Mucosa of descending colon (tissue), 3 donors: ENCODE measurements around the gene IL4R. TPM values are rescaled to one million over a fixed set of nuclear protein-coding genes. Genes with fewer than 3 reads are reported as not detected.

Source experiments
- ATAC-seq: fragments of 200-7000 bp; cut with Tn5 transposase; one replicate; pipeline ENCODE4 v1.9.1; 2020; ENCODE audit warnings: mild to moderate bottlenecking, moderate library complexity
- DNase-seq, 3 donors: peaks; one replicate each; pipeline ENCODE4 v3.0.0-alpha.2; 2020
- H3K36me3 ChIP-seq: fragments of 200-600 bp; one replicate; pipeline ENCODE4 v1.8.0; 2021; ENCODE audit warnings: low read depth, mild to moderate bottlenecking
- H3K4me1 ChIP-seq: fragments of 200-600 bp; one replicate; pipeline ENCODE4 v1.8.0; 2021; ENCODE audit warnings: low read depth, mild to moderate bottlenecking
- H3K4me3 ChIP-seq: fragments of 200-600 bp; one replicate; pipeline ENCODE4 v1.8.0; 2021; ENCODE audit warnings: mild to moderate bottlenecking
- H3K9me3 ChIP-seq: fragments of 200-600 bp; one replicate; pipeline ENCODE4 v1.8.0; 2021; ENCODE audit warnings: mild to moderate bottlenecking
- intact Hi-C, 2 donors: fragments of 100-400 bp; cut with DNase I in 1 of 2; cut with micrococcal nuclease in 1 of 2; formaldehyde crosslinking; loops; one replicate each; pipeline versions ENCODE4 v1.11.0 to v1.11.1; 2022; cut with DNase I, micrococcal nuclease
- total RNA-seq, 3 donors: library from RNA; stranded (reverse); fragmentation: NEBNext Ultra II Directional in 2 of 3; extraction: Animal tissue kit (Norgen Biotek cat#: 25700) in 2 of 3; gene quantifications; one replicate each; pipeline versions ENCODE4 v1.2.1 to v1.2.4, GENCODE V29; 2021 to 2023
- TF ChIP-seq, protein P1 (sequence below): fragments of 200-600 bp; IDR thresholded peaks from one replicate; pipeline ENCODE4 v1.8.0; 2022; ENCODE audit warnings: antibody characterized with exemption, mild to moderate bottlenecking
- donor health status: DM: no; HTN: no; CAD: no; lungs with moderate emphysema.
- donor health status: DM: no; HTN: no; CAD: no.
- donor health status: DM: no; HTN: yes; CAD: no.

IL4R gene
- total RNA-seq, 3 donors from 2014 or later: 131 to 207 (median 164) TPM

GRCh38 chr16:27366687-27367460 is 53.1 kb downstream of the IL4R start:
- Histone ChIP-seq H3K4me1 (peaks cover 29% of the 10 kb centered on the region), H3K9me3 (no peaks in the 10 kb centered on the region), H3K36me3 (no peaks in the 10 kb centered on the region), H3K4me3 (no peak overlapping the region)
- no peak for ATAC-seq
- TF ChIP-seq, protein P1, sequence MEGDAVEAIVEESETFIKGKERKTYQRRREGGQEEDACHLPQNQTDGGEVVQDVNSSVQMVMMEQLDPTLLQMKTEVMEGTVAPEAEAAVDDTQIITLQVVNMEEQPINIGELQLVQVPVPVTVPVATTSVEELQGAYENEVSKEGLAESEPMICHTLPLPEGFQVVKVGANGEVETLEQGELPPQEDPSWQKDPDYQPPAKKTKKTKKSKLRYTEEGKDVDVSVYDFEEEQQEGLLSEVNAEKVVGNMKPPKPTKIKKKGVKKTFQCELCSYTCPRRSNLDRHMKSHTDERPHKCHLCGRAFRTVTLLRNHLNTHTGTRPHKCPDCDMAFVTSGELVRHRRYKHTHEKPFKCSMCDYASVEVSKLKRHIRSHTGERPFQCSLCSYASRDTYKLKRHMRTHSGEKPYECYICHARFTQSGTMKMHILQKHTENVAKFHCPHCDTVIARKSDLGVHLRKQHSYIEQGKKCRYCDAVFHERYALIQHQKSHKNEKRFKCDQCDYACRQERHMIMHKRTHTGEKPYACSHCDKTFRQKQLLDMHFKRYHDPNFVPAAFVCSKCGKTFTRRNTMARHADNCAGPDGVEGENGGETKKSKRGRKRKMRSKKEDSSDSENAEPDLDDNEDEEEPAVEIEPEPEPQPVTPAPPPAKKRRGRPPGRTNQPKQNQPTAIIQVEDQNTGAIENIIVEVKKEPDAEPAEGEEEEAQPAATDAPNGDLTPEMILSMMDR: no peak
- intact Hi-C loops: loop anchor here in 1 of 2 donors (5.0 kb wide), 2 partner anchors 135 to 190 kb away; no protein-coding TSS in a partner anchor
- DNase-seq: peak in 1 of 3 donors; percentile 51

- DNase-seq (peak; percentile 87 to 92 (median 90)), ATAC-seq (peak; percentile 82)
- intact Hi-C loops: loop anchor here in 1 of 2 donors (5.0 kb wide), 2 partner anchors 135 to 190 kb away; no protein-coding TSS in a partner anchor
- TF ChIP-seq, protein P1: peak; percentile 60
- Histone ChIP-seq H3K36me3 (no peaks in the 10 kb centered on the region), H3K4me1 (peaks cover 29% of the 10 kb centered on the region), H3K4me3 (no peak overlapping the region), H3K9me3 (no peaks in the 10 kb centered on the region)
Measured at GRCh38 chr16:27367461-27368357, 53.9 kb downstream of the IL4R start.

GRCh38 chr16:27368358-27368722 is 54.6 kb downstream of the IL4R start:
- Histone ChIP-seq H3K36me3 (no peaks in the 10 kb centered on the region), H3K4me3 (no peak overlapping the region), H3K4me1 (peaks cover 26% of the 10 kb centered on the region), H3K9me3 (no peaks in the 10 kb centered on the region)
- ATAC-seq (no peak), DNase-seq (no peak)
- intact Hi-C loops: loop anchor here in 1 of 2 donors (5.0 kb wide), 2 partner anchors 136 to 191 kb away; no protein-coding TSS in a partner anchor
- TF ChIP-seq, protein P1: no peak

DNA sequence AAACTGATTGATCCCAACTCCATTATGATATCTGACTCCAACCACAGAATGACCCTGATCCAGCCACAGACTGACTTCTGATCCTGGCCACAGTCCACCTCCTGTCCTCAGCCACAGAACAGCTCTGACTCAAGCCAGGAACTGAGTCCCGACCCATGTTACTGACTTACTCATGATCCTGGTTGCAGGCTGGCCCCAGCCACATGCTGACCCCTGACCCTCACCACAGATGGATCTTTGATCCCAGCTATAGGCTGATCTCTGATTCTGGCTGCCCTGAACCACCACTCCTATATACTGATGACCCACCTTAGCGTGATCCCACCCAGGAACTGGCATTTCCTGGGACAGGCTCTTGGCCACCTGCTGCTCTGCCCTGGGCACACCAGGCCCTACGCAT is 56.0 kb downstream of the IL4R start:
- intact Hi-C loops: loop anchor here in 1 of 2 donors (5.0 kb wide), 2 partner anchors 138 to 193 kb away; no protein-coding TSS in a partner anchor

GRCh38 chr16:27370318-27370717 is 56.5 kb downstream of the IL4R start:
- TF ChIP-seq, protein P1: no peak
- Histone ChIP-seq H3K4me3 (no peak overlapping the region), H3K4me1 (peaks cover 13% of the 10 kb centered on the region), H3K36me3 (no peaks in the 10 kb centered on the region), H3K9me3 (no peaks in the 10 kb centered on the region)
- intact Hi-C loops: no loop called here
- ATAC-seq (no peak), DNase-seq (no peak)

More for the DNA sequence above, 56.0 kb downstream of the IL4R start:
- DNase-seq (no peak), ATAC-seq (no peak)
- H3K36me3 ChIP-seq: no peaks in the 10 kb centered on the region
- H3K9me3 ChIP-seq: no peaks in the 10 kb centered on the region
- H3K4me3 ChIP-seq: no peak overlapping the region
- peaks cover 13% of the 10 kb centered on the region for H3K4me1 ChIP-seq
- TF ChIP-seq, protein P1: no peak
